HG03432 (cell line): ENCODE measurements around the gene C19orf38.
"Not testable (repeated sequence)": the region's sequence is repeated elsewhere in the genome, so short reads cannot be mapped to it uniquely, and the experiment has no call there.

Experiments used
- ATAC-seq: cut with Tn5 transposase; IDR thresholded peaks from one replicate; pipeline ENCODE4 v1.9.1; 2021; ENCODE audit warnings: mild to moderate bottlenecking, moderate library complexity; ENCODE audit not compliant: unreplicated experiment

The C19orf38 gene

GRCh38 chr19:10871711-10872545 is 23.7 kb downstream of the C19orf38 start:
- peak; percentile 18 for ATAC-seq

- ATAC-seq = no peak
These were observed 24.4 kb downstream of the C19orf38 start for GRCh38 chr19:10872546-10873107.

DNA sequence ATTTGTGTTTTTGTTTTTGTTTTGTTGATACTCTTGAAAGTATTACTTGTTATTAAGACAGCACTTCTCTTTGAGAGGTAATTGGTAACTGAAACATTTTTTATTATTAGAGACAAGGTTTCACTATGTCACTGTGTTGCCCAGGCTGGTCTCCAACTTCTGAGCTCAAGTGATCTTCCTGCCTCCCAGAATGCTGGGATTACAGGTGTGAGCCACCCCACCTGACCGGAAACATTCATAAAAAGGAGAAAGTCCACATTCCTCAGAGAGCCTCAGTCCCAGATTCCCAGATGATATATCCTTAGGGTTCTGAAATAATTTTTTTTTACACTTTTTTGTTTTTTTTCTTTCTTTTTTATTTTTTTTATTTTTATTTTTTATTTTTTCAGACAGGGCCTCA is 25.8 kb downstream of the C19orf38 start:
- ATAC-seq = no peak

DNA sequence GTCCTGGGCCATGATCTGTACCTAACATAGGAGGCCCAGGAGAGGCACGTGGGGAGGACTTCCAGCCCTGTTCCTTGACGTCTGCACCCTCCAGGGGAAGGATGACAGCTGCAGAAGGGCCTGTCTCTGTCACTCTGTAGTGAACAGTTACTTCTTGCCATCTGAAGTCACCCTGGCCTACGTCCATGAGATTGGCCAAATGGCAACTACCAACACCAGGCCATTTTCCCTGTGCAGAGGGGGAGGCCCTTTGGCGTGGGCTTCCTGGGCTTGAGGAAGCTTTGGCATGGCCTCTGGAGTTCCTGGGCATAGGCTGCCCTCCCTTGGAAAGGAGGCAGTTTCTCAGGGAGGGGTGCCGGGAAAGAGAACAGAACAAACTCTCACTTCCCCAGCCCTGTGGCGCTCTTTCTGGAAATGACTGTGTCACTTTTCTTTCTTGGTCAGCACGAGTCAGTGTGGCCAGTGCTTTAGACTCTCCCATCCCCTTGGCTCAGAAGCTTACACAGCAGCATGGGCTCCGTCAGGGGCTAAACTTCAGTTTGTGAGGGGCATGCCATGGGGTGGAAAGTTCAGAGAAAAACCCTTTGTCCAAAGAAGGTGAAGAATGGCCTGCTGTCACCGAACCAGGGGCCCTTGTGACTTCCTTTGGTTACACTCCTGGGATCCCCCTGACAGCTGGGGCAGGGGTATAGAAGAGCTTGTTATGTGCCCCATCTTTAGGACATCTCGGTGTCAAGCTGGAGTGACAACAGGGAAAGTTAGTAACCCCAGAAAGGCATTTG is 28.4 kb downstream of the C19orf38 start:
- ATAC-seq = peak; percentile 59

DNA sequence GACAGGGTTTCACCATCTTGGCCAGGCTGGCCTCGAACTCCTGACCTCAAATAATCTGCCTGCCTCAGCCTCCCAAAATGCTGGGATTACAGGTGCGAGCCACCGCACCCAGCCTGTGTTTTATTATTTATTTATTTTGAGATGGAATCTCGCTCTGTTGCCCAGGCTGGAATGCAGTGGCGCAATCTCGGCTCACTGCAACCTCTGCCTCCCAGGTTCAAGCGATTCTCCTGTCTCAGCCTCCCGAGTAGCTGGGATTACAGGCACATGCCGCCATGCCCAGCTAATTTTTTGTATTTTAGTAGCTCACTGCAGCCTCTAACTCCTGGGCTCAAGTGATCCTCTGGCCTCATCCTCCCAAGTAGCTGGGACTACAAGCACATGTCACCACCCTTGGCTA is 29.4 kb downstream of the C19orf38 start:
- ATAC-seq = not testable (repeated sequence)

GRCh38 chr19:10878253-10878652 is 30.0 kb downstream of the C19orf38 start:
- no peak for ATAC-seq

DNA sequence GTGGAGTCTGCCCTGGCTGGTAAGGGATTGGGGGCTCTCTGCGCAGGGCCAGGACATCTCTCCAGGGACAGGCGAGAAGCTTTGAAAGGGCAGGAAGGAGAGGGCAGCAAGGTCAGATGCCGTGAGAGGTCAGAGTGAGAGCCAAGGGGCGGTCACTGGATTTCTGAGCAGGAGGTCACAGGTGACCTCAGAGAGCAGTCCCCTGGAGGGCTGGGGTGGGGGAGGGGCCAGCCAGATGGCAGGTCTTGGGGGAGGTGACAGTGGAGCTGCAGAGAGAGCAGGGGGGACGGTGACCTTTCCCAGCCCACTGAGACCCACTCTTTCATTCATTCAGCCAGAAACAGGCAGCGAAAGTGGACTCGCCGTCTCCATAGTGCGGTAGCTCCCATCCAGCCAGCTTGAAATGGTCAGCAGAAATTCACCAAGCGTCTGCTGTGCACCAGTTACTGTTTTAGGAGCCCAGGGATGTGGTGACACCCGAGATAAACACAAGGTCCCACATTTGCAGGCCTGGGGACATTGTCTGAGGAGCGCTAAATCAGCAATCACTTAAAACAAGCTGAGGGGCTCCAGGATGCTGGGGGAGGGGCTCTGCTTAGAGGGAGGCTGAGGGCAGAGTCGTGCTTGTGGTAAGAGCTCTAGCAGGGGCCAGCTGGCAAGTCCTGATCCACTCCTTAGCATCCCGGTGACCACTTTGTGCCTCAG is 33.3 kb downstream of the C19orf38 start:
- ATAC-seq = no peak

GRCh38 chr19:10882108-10882457 is 33.9 kb downstream of the C19orf38 start:
- ATAC-seq = no peak

- ATAC-seq = no peak
These were observed 36.1 kb downstream of the C19orf38 start for GRCh38 chr19:10884274-10884673.

GRCh38 chr19:10885201-10886169 is 37.3 kb downstream of the C19orf38 start:
- ATAC-seq = no peak

- no peak for ATAC-seq
These were observed 39.6 kb downstream of the C19orf38 start for GRCh38 chr19:10887616-10888367.

DNA sequence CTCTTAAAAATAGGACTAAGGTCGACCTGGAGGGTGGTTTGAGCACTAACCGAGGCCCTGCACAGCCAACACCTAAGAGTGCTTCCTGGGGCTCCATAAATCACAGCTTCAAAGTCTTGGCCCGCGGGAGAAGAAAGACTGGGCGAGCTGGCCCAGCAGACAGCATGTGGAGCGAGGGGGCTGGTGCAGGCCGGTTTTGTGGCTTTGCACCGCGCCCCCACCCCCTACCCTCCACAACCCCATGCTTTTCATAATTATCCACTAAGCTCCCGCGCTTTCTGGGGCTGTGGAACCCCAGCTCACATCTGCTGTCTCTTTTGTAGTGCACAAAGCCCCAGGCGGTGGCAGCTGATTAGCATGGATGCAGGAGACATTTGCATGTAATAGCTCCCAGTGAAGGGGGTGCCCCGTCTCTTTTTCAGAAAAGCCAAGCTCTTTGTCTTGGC is 40.2 kb downstream of the C19orf38 start:
- no peak for ATAC-seq

- no peak for ATAC-seq
These were observed 41.7 kb downstream of the C19orf38 start for GRCh38 chr19:10889880-10890279.

DNA sequence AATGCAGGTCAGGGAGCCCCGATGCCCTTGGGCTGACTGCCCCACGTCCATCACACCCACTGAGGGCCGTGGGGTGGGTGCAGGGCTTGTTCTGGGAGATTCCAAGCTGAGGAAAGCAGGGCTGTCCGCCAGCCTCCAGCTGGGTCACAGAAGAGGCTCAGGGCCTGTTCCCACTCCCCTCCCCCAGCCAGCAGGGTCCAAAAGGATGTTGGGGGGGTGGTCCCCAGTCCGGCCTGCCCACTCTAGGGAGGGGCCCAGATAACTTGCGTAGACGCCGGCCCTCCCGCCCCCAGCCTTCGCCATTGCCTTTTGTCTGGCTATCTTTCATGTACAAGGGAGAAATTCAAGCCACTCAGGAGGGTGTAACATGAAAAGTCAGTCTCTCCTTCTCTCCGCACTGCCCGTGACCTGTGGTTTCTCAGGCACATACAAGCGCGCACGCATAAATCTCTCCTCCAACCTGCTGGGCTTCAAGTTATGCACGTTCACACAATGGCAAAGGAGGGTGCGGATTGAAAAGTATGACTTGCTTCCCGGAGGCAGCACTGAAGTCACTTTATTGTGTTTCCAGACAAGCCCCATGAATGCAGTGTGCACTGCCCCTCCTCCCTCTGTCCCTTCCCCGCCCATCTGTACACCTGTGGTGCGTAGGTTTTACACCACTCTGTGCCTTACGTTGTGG is 43.3 kb downstream of the C19orf38 start:
- no peak for ATAC-seq

DNA sequence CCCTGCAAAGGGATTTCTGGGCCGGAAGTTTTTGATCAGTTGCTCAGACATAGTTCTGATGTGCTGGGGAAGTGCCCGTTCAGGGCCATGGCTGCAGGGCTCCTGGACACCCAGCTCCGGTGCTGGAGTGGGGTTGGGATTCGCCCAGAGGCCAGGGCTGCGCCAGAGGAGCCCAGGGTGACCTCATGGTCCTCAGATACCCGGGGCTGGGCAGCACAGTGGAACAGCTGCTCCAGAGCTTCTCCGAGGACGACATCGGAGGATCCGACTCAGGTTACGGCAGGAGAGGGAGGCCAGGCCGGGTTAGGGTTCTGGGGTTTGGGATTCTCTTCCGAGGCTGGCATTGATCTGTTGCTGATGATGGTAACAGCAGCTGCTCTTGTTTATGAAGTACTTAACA is 44.0 kb downstream of the C19orf38 start:
- no peak for ATAC-seq

GRCh38 chr19:10894911-10895213 is 46.6 kb downstream of the C19orf38 start:
- no peak for ATAC-seq

DNA sequence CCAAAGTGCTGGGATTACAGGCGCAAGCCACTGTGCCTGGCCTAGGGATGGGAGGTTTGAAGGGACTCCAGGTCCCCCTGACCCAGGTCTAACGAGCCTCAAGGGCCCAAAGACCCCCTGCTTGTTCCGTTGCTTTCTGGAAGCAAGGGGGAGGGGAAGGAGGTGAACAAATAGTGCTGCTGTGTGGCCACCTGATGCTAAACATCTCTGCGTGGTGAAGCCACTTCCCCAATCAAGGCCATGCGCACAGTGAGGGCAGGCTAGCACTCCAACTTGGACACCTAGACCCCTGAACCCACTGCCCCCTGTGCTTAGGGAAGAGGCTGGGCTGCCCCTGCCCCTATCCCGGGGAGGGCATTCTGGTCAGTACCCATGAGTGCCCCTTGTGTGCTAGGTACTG is 47.1 kb downstream of the C19orf38 start:
- ATAC-seq = no peak

DNA sequence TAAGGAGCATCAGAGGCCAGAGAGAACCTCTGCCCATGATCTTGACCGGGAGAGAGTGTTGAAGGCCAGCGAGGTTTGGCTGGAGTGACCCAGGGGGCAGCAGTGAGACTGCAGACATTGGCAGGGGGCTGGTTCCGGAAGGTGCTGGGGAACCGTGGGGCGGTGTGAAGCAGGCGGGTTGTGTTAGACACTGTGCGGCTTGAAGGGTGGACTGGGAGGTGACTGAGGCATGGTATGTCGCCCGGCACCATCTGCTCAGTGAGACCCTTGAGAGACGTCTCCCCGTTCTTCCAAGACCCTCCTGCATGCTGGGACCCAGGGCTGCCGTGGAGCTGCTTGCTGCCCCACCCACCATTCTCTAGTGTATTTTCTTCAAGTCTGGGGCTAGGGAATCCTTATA is 47.7 kb downstream of the C19orf38 start:
- no peak for ATAC-seq
